ENCODE measurements around the gene P2RY4.
"Not testable (repeated sequence)": the region's sequence is repeated elsewhere in the genome, so short reads cannot be mapped to it uniquely, and the experiment has no call there.

Gene P2RY4

DNA sequence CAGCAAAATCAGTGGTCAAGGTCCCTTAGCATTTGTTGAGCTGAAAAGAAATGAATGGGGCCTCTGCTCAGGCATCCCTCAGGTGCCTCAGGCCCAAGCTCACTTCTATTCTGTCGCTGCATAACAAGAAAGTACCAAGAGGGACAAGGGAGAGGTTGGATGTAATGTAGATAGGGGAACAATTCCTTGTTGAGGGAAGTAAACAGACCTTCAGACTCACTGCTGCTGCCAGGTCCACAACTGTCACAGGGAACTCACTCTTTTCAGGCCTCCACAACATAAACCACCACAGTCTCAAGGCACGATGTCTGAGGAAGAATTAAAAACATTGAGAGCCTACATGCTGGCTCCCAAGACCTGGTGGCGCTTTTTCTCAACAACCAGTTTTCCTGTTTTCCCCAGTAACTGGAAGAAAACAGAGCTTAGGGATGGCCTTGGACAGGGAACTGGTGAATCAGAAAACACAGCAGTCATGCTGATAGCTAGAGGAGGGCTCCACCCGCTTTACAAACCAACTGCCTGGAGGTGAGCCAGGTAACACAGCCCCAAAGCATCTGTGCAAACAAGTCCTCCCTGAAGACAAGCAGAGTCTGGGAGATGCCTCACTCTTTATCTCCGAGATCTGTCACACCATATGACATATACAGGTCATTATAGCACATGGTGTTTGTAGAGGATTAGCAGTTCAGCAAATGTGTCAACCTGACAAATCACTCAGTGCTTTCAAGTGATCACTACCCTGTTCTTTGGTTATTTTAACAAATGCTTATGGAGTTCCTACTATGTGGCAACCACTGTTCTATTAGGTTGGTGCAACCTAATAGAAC, 39.9 kb downstream of the P2RY4 start:
- H3K27ac ChIP-seq = peak overlapping the region; percentile 77
- TF ChIP-seq, protein P1, sequence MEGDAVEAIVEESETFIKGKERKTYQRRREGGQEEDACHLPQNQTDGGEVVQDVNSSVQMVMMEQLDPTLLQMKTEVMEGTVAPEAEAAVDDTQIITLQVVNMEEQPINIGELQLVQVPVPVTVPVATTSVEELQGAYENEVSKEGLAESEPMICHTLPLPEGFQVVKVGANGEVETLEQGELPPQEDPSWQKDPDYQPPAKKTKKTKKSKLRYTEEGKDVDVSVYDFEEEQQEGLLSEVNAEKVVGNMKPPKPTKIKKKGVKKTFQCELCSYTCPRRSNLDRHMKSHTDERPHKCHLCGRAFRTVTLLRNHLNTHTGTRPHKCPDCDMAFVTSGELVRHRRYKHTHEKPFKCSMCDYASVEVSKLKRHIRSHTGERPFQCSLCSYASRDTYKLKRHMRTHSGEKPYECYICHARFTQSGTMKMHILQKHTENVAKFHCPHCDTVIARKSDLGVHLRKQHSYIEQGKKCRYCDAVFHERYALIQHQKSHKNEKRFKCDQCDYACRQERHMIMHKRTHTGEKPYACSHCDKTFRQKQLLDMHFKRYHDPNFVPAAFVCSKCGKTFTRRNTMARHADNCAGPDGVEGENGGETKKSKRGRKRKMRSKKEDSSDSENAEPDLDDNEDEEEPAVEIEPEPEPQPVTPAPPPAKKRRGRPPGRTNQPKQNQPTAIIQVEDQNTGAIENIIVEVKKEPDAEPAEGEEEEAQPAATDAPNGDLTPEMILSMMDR (IDR thresholded peaks at IDR 0.05) = no peak
- no peak for TF ChIP-seq ZFX (IDR thresholded peaks at IDR 0.05; ENCODE audit: borderline replicate concordance)

DNA sequence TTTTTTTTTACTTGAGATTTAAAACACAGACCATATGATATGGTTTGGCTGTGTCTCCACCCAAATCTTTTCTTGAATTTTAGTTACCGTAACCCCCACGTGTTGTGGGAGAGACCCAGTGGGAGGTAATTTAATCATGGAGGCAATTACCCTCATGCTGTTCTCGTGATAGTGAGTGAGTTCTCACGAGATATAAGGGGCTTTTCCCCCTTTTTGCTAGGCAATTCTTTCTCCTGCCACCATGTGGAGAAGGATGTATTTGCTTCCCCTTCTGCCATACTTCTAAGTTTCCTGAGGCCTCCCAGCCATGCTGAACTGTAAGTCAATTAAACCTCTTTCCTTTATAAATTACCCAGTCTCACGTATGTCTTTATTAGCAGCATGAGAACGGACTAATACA, 50.4 kb downstream of the P2RY4 start:
- not testable (repeated sequence) for H3K27ac ChIP-seq

DNA sequence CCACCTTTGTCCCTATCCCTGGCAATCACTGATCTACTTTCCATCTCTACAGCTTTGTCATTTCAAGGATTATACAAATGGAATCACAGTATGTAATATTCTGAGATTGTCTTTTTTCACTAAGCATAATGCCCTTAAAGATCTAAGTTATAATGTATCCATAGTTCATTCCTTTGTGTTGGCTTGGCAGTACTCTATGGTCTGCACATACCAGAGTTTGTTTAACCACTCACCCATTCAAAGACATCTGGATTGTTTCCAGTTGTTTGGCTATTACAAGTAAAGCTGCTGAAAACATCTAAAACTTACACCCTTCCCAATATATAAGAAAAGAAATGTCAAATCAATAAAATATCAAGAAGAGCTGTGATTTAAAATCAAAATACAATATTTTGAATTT, 51.5 kb downstream of the P2RY4 start:
- no peak overlapping the region for H3K27ac ChIP-seq
- no peak for TF ChIP-seq ZFX (IDR thresholded peaks at IDR 0.05; ENCODE audit: borderline replicate concordance)
- TF ChIP-seq, protein P1 (IDR thresholded peaks at IDR 0.05) = no peak
